ENCODE measurements around the gene R3HDM1. TPM values are rescaled to one million over a fixed set of nuclear protein-coding genes. Genes with fewer than 3 reads are reported as not detected.
A peak's percentile ranks its signal among the peaks of the same experiment; 100 is the strongest.
"Not testable (repeated sequence)": the region's sequence is repeated elsewhere in the genome, so short reads cannot be mapped to it uniquely, and the experiment has no call there.

Gene R3HDM1
- total and polyA plus RNA-seq, 2 donors (not counting 1 experiment from before 2014, with no cell fraction given) = 12.4 to 33.1 TPM

DNA sequence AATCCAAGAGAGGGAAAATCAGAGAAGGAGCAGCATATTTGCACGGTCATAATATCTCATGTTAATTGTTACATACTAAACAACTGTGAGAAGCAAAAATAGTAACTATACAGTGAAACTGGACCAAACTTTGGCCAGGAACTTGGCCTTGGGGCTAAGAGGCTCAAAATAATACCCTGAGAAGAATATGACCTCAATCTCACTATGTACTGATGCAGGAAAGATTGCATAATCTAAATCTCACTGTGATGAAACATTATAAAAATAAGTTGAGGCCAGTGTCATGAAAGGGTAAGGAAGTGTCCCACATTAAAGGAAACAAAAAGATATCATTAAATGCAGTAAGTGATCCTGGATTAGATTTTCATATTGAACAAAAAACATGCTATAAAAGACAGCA lies 36.8 kb upstream of the R3HDM1 start:
- no peak for TF ChIP-seq EZH2 (IDR thresholded peaks at IDR 0.05; ENCODE audit: low read length, missing control alignments)
- TF ChIP-seq CTCF (conservative IDR thresholded peaks at IDR 0.05 in 1 of 2, IDR thresholded peaks at IDR 0.05 in 1 of 2; ENCODE audit: low read depth in 1 of 2, low read length in 2 of 2) = no peak

DNA sequence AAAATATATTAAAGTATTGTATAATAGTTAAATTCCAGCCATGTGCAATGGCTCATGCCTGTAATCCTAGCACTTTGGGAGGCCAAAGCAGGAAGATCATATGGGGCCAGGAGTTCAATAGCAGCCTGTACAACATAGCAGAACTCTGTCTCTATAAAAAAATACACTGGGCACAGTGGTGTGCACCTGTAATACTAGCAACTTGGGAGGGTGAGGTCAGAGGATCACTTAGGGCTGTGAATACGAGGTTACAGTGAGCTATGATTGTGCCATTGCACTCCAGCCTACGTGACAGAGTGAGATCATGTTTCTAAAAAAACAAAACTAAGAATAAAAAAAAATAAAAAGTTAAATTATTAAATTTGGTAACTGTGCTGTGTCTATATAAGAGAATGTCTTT lies 36.4 kb upstream of the R3HDM1 start:
- no peak overlapping the region for H3K4me2 ChIP-seq (ENCODE audit: extremely low read depth, insufficient read depth, low read length)
- H3K27ac ChIP-seq (ENCODE audit: insufficient read depth, low read length) = no peak overlapping the region
- no peak for TF ChIP-seq CTCF (conservative IDR thresholded peaks at IDR 0.05 in 1 of 2, IDR thresholded peaks at IDR 0.05 in 1 of 2; ENCODE audit: low read depth in 1 of 2, low read length in 2 of 2)
- no peak for TF ChIP-seq EZH2 (IDR thresholded peaks at IDR 0.05; ENCODE audit: low read length, missing control alignments)
- H3K79me2 ChIP-seq (ENCODE audit: control insufficient read depth, insufficient read depth, low read length) = no peaks in the 10 kb centered on the region
- no peak overlapping the region for H2AFZ ChIP-seq (ENCODE audit: low read length)
- H4K20me1 ChIP-seq (ENCODE audit: control insufficient read depth, extremely low read depth, insufficient read depth, low read length) = no peaks in the 10 kb centered on the region
- H3K4me3 ChIP-seq (replicated peaks in 1 of 4; ENCODE audit: control extremely low read depth in 1 of 4, insufficient read depth in 1 of 4, low read depth in 3 of 4, low read length in 4 of 4) = no peak overlapping the region
- H3K4me1 ChIP-seq (ENCODE audit: control insufficient read depth, extremely low read depth, insufficient read depth, low read length) = no peaks in the 10 kb centered on the region
- H3K36me3 ChIP-seq (ENCODE audit: control insufficient read depth, insufficient read depth, low read length) = no peaks in the 10 kb centered on the region
- no peak overlapping the region for H3K9ac ChIP-seq (ENCODE audit: insufficient read depth, low read length)
- no peak for DNase-seq (ENCODE audit: low read depth in 2 of 2)
- H3K27me3 ChIP-seq (ENCODE audit: control insufficient read depth, insufficient read depth, low read length) = no peaks in the 10 kb centered on the region
- H3K9me3 ChIP-seq (ENCODE audit: control insufficient read depth, insufficient read depth, low read depth, low read length) = no peaks in the 10 kb centered on the region

More for the DNA sequence above, 36.8 kb upstream of the R3HDM1 start:
- Histone ChIP-seq H3K27me3 (ENCODE audit: control insufficient read depth, insufficient read depth, low read length) (no peaks in the 10 kb centered on the region), H3K36me3 (ENCODE audit: control insufficient read depth, insufficient read depth, low read length) (no peaks in the 10 kb centered on the region), H2AFZ (ENCODE audit: low read length) (no peak overlapping the region), H3K4me1 (ENCODE audit: control insufficient read depth, extremely low read depth, insufficient read depth, low read length) (no peaks in the 10 kb centered on the region), H3K9me3 (ENCODE audit: control insufficient read depth, insufficient read depth, low read depth, low read length) (no peaks in the 10 kb centered on the region), H3K9ac (ENCODE audit: insufficient read depth, low read length) (no peak overlapping the region), H3K4me3 (replicated peaks in 1 of 4; ENCODE audit: control extremely low read depth in 1 of 4, insufficient read depth in 1 of 4, low read depth in 3 of 4, low read length in 4 of 4) (no peak overlapping the region), H3K79me2 (ENCODE audit: control insufficient read depth, insufficient read depth, low read length) (no peaks in the 10 kb centered on the region), H3K4me2 (ENCODE audit: extremely low read depth, insufficient read depth, low read length) (no peak overlapping the region), H3K27ac (ENCODE audit: insufficient read depth, low read length) (no peak overlapping the region), H4K20me1 (ENCODE audit: control insufficient read depth, extremely low read depth, insufficient read depth, low read length) (no peaks in the 10 kb centered on the region)
- peak in 1 of 2 donors; percentile 63 for DNase-seq (ENCODE audit: low read depth in 2 of 2)

GRCh38 chr2:135498588-135498987 lies 32.7 kb upstream of the R3HDM1 start:
- H4K20me1 ChIP-seq (ENCODE audit: control insufficient read depth, extremely low read depth, insufficient read depth, low read length); H3K79me2 ChIP-seq (ENCODE audit: control insufficient read depth, insufficient read depth, low read length); H3K27ac ChIP-seq (ENCODE audit: insufficient read depth, low read length); H3K9ac ChIP-seq (ENCODE audit: insufficient read depth, low read length); H3K9me3 ChIP-seq (ENCODE audit: control insufficient read depth, insufficient read depth, low read depth, low read length); H3K27me3 ChIP-seq (ENCODE audit: control insufficient read depth, insufficient read depth, low read length); H3K4me1 ChIP-seq (ENCODE audit: control insufficient read depth, extremely low read depth, insufficient read depth, low read length); H2AFZ ChIP-seq (ENCODE audit: low read length); H3K36me3 ChIP-seq (ENCODE audit: control insufficient read depth, insufficient read depth, low read length); H3K4me2 ChIP-seq (ENCODE audit: extremely low read depth, insufficient read depth, low read length); DNase-seq (ENCODE audit: low read depth in 2 of 2); H3K4me3 ChIP-seq (replicated peaks in 1 of 4; ENCODE audit: control extremely low read depth in 1 of 4, insufficient read depth in 1 of 4, low read depth in 3 of 4, low read length in 4 of 4): not testable (repeated sequence)
